GM18502 (cell line): ENCODE results near the gene LRRC39.

Experiments
- ATAC-seq: cut with Tn5 transposase; IDR thresholded peaks from one replicate; pipeline ENCODE4 v1.9.1; 2021; ENCODE audit warnings: mild to moderate bottlenecking; ENCODE audit not compliant: unreplicated experiment, poor library complexity

LRRC39 gene

GRCh38 chr1:100151679-100152078 is 26.4 kb downstream of the LRRC39 start:
- no peak for ATAC-seq

DNA sequence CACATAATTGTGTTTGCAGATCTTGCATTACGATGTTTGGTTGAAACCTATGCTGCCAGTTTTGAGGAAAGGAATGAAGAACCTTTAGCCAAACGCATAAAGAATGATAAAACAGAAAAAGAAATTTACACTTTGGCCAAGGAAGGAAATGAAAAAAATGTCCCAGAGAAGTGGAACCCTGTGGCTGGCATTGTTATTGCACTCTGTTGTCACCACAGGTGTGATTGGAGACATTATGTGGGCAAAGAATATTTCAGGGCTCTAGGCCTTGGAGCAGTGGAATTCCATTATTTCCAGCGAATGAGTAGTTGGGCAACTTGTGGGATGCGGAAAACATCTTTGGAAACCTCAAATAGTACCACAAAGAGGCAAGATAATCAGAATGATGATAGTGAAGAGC is 30.2 kb downstream of the LRRC39 start:
- no peak for ATAC-seq

GRCh38 chr1:100146958-100147357 is 31.1 kb downstream of the LRRC39 start:
- ATAC-seq = no peak

GRCh38 chr1:100145116-100145515 is 32.9 kb downstream of the LRRC39 start:
- ATAC-seq = no peak

GRCh38 chr1:100142343-100142742 is 35.7 kb downstream of the LRRC39 start:
- ATAC-seq = no peak

DNA sequence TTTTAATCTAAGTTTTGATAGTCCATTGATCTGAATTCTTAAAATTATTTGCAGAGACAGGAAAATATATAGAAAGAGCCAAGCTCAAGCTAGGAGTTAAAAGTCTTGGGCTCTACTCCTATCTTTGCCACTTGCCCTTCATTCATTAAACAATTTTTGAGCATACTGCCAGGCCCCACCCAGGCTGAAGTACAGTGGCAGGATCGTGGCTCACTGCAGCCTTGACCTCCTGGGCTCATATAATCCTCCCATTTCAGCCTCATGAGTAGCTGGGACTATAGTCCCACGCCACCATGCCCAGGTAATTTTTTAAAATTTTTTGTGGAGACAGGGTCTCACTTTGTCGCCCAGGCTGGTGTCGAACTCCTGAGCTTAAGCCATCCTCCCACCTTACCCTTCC is 36.9 kb downstream of the LRRC39 start:
- no peak for ATAC-seq

DNA sequence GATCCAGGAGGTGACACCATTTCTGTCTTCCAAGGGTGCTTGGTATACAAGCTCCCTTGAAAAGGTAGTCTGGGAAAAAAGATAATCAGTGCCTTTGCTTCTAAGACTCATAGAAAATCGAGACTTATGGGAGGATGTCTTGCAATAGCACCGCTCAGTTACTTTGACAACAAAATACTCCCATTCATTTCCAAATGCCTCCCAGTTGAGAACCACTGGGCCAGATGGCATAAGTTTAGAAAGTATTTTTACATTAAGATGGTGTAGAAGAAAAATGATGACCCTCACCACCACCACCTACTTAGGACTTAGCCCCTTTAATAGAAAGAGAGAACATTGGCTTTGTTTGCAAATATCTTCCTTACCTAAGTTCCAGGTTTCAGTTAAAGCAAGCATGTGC is 40.5 kb downstream of the LRRC39 start:
- ATAC-seq = no peak

GRCh38 chr1:100134872-100135271 is 43.2 kb downstream of the LRRC39 start:
- no peak for ATAC-seq

- peak; percentile 87 for ATAC-seq
Observed at GRCh38 chr1:100132566-100133477, 45.2 kb downstream of the LRRC39 start, which contains the start of the genes SASS6 and TRMT13. TSS of gene SASS6 (minus strand) at chr1:100132930. CDS start at chr1:100132814, 116 bp downstream. TSS of gene TRMT13 (plus strand) at chr1:100133163. CDS start at chr1:100133169, 6 bp downstream.

GRCh38 chr1:100131623-100132022 is 46.4 kb downstream of the LRRC39 start:
- no peak for ATAC-seq

- no peak for ATAC-seq
Observed at GRCh38 chr1:100130552-100131077, 47.4 kb downstream of the LRRC39 start.

- no peak for ATAC-seq
Observed at GRCh38 chr1:100127226-100127625, 50.8 kb downstream of the LRRC39 start.

GRCh38 chr1:100122177-100122576 is 55.9 kb downstream of the LRRC39 start:
- no peak for ATAC-seq

DNA sequence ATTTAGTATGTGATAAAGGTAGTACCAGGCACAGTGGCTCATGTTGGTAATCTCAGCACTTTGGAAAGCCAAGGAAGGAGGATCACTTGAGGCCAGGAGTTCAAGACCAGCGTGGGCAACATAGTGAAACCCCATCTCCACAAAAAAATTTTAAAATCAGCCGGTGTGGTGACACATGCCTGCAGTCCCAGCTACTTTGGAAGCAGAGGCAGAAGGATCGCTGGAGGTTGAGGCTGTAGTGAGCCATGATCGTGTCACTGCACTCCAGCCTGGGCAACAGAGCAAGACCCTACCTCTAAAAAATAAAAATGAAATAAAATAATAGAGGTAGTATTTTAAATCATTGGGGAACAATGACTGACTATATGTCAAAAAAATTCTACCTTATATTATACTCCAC is 62.5 kb downstream of the LRRC39 start:
- ATAC-seq = no peak

- no peak for ATAC-seq
Observed at GRCh38 chr1:100109554-100110066, 68.4 kb downstream of the LRRC39 start.

DNA sequence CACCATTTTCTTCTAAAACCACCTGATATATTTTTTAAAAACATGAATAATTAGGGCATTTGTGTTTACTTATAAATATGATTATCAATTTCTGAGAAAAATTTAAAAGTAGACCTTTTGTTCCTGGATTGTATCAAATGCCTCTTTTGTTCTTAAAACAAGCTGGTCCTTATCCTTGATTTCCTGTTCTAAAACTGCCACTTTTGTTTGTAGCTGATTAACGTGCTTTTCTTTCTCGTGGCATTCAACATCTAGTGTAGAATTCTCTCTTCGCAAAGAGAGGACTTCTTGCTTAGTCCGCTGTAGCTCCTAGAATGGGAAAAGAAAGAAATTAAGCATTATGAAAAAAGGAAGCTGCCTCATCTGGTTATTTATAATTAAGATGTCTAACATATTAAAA is 70.4 kb downstream of the LRRC39 start:
- ATAC-seq = no peak

DNA sequence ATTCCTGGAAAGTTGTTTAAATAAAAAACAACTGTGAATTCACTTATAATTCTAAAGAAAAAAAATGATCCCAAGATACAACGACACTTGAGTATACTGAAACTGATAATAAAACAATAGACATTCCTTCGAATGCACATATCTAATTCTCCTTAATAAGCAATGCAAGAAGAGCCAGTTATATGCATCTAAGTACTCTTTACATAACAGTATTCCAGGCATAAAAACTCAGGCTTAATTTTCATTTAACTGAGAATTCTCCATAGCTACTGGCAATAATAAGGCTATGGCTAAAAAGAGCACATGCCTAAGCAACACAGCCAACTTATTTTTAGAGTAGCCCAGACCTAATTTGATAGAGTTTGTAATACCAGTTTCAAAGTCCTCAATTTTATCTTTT is 76.5 kb downstream of the LRRC39 start:
- ATAC-seq = no peak

- ATAC-seq = no peak
Observed at GRCh38 chr1:100100202-100100601, 77.9 kb downstream of the LRRC39 start.
